Loucy (cell line): ENCODE results near the gene XIST.

Source experiments
- H2AFZ ChIP-seq: fragments of 200-600 bp; sonication (generic); 2 replicates; pipeline ENCODE4 v1.6.0; 2016; ENCODE audit warnings: antibody characterized with exemption, mild to moderate bottlenecking, low read length, moderate library complexity
- H3F3A ChIP-seq: fragments of 200-600 bp; 2 replicates; pipeline ENCODE4 v1.6.0; 2016; ENCODE audit warnings: antibody characterized with exemption, low read depth, mild to moderate bottlenecking
- H3K27me3 ChIP-seq: fragments of 200-600 bp; sonication (generic); 2 replicates; pipeline ENCODE4 v1.6.1; 2014; ENCODE audit warnings: low read length, mild to moderate bottlenecking; ENCODE audit not compliant: insufficient read depth, poor library complexity, severe bottlenecking
- H3K36me3 ChIP-seq: fragments of 200-600 bp; sonication (generic); 2 replicates; pipeline ENCODE4 v1.6.1; 2016; ENCODE audit warnings: low read length; ENCODE audit not compliant: insufficient read depth
- H3K4me1 ChIP-seq: fragments of 200-600 bp; sonication (generic); 2 replicates; pipeline ENCODE4 v1.5.1; 2014; ENCODE audit warnings: low read length, mild to moderate bottlenecking; ENCODE audit not compliant: insufficient read depth, poor library complexity, severe bottlenecking
- H3K4me2 ChIP-seq: fragments of 200-600 bp; sonication (generic); 2 replicates; pipeline ENCODE4 v1.6.0; 2014; ENCODE audit warnings: antibody characterized with exemption, low read length, low read depth, mild to moderate bottlenecking; ENCODE audit not compliant: poor library complexity, severe bottlenecking
- H3K4me3 ChIP-seq: fragments of 200-600 bp; sonication (generic); 2 replicates; pipeline ENCODE4 v1.5.1; 2014; ENCODE audit warnings: low read length, mild to moderate bottlenecking, mixed read lengths; ENCODE audit not compliant: poor library complexity, severe bottlenecking
- H3K79me2 ChIP-seq: fragments of 200-600 bp; sonication (generic); 2 replicates; pipeline ENCODE4 v1.6.1; 2014; ENCODE audit warnings: low read length; ENCODE audit not compliant: insufficient read depth
- H3K9ac ChIP-seq: fragments of 200-600 bp; sonication (generic); 2 replicates; pipeline ENCODE4 v1.6.0; 2014; ENCODE audit warnings: mild to moderate bottlenecking, low read depth, low read length, moderate library complexity; ENCODE audit not compliant: poor library complexity, severe bottlenecking
- H3K9me2 ChIP-seq: fragments of 200-600 bp; sonication (generic); replicated peaks from 2 replicates; pipeline ENCODE4 v1.6.1; 2016; ENCODE audit warnings: low read depth, low read length, mixed read lengths
- H3K9me3 ChIP-seq: fragments of 200-600 bp; sonication (generic); 2 replicates; pipeline ENCODE4 v1.6.1; 2014; ENCODE audit warnings: mild to moderate bottlenecking, antibody characterized with exemption, low read length, low read depth; ENCODE audit not compliant: insufficient read depth
- H4K20me1 ChIP-seq: fragments of 200-600 bp; sonication (generic); 2 replicates; pipeline ENCODE4 v1.6.0; 2014; ENCODE audit warnings: antibody characterized with exemption, low read length, mild to moderate bottlenecking; ENCODE audit not compliant: insufficient read depth, poor library complexity, severe bottlenecking
- EZH2phosphoT487 ChIP-seq: fragments of 200-600 bp; IDR thresholded peaks from 2 replicates; pipeline ENCODE4 v1.6.1; 2018; ENCODE audit warnings: antibody characterized with exemption, mild to moderate bottlenecking, moderate library complexity, borderline replicate concordance
- TF ChIP-seq, protein P1 (sequence below): fragments of 200-600 bp; sonication (generic); conservative IDR thresholded peaks from 2 replicates; pipeline ENCODE4 v1.5.1; 2014; ENCODE audit warnings: mild to moderate bottlenecking, antibody characterized with exemption, low read length

The XIST gene

DNA sequence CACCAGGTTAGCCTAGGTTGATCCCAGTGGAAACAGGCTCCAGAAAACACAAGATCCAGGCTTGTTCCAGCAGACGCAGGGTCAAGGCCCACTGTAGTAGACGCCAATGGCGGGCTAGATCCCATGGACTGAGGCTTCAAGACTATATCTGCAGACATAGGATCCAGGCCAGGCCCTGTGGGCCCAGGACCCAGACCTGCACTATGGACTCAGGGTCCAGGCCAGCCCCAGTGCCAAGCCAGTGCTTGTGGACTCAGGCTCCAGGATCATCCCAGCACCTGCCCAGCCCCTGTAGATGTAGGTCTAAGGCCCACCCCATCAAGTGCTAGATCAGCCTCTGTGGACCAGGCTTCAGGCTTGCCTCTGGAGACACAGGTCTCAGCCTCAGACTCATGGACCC lies 11.3 kb upstream of the XIST start:
- Histone ChIP-seq H3K27me3 (no peaks in the 10 kb centered on the region), H3F3A (no peaks in the 10 kb centered on the region), H3K9me3 (no peaks in the 10 kb centered on the region), H4K20me1 (no peaks in the 10 kb centered on the region), H3K4me3 (no peak overlapping the region), H3K4me1 (no peaks in the 10 kb centered on the region), H3K36me3 (no peaks in the 10 kb centered on the region), H3K9me2 (no peaks in the 10 kb centered on the region), H3K9ac (no peak overlapping the region), H3K79me2 (no peaks in the 10 kb centered on the region), H2AFZ (no peak overlapping the region), H3K4me2 (no peak overlapping the region)
- no peak for TF ChIP-seq EZH2phosphoT487
- TF ChIP-seq, protein P1, sequence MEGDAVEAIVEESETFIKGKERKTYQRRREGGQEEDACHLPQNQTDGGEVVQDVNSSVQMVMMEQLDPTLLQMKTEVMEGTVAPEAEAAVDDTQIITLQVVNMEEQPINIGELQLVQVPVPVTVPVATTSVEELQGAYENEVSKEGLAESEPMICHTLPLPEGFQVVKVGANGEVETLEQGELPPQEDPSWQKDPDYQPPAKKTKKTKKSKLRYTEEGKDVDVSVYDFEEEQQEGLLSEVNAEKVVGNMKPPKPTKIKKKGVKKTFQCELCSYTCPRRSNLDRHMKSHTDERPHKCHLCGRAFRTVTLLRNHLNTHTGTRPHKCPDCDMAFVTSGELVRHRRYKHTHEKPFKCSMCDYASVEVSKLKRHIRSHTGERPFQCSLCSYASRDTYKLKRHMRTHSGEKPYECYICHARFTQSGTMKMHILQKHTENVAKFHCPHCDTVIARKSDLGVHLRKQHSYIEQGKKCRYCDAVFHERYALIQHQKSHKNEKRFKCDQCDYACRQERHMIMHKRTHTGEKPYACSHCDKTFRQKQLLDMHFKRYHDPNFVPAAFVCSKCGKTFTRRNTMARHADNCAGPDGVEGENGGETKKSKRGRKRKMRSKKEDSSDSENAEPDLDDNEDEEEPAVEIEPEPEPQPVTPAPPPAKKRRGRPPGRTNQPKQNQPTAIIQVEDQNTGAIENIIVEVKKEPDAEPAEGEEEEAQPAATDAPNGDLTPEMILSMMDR: no peak

DNA sequence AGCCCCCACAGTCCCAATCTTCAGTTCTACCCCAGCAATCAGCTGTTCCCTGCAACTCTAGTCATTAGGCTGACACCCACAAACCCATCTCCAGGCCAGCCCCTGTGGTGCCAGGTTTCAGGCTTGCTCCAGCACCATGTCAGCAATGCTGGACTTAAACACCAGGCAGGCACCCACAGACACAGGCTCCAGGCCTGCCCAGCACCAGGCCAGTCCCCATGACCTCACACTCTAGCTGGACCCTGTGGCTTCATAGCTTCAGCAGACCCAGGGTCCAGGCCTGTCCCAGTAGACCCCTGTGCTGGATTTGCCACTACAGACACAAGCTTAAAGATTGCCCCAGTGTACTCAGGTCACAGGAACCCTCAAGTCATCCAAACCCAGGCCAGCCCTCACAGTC lies 10.8 kb upstream of the XIST start:
- no peaks in the 10 kb centered on the region for H4K20me1 ChIP-seq
- no peak overlapping the region for H3K9ac ChIP-seq
- H3K4me2 ChIP-seq: no peak overlapping the region
- TF ChIP-seq EZH2phosphoT487: no peak
- TF ChIP-seq, protein P1: no peak
- no peaks in the 10 kb centered on the region for H3K36me3 ChIP-seq
- H3K27me3 ChIP-seq: no peaks in the 10 kb centered on the region
- no peaks in the 10 kb centered on the region for H3K4me1 ChIP-seq
- H3K4me3 ChIP-seq: no peak overlapping the region
- H3F3A ChIP-seq: no peaks in the 10 kb centered on the region
- no peak overlapping the region for H2AFZ ChIP-seq
- no peaks in the 10 kb centered on the region for H3K9me2 ChIP-seq
- no peaks in the 10 kb centered on the region for H3K9me3 ChIP-seq
- no peaks in the 10 kb centered on the region for H3K79me2 ChIP-seq

DNA sequence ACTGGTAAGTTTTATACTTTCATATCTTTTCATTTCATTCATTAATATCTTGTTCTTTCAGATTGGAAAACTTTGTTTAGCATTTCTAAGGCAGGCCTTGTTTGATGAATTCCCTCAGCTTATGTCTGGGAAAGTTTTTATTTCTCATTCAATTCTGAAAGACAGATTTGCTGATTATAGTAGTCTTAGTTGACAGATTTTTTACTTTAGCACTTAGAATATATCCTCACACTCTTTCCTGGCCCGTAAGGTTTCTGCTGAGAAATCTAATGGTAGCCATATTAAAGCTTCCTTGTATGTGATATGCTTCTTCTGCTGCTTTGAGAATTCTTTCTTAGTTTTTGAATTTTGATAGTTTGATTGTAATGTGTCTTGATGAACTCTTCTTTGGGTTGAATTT lies 7.1 kb upstream of the XIST start:
- Histone ChIP-seq H3K9me2 (no peaks in the 10 kb centered on the region), H3K27me3 (no peaks in the 10 kb centered on the region)

More for the DNA sequence above, 7.1 kb upstream of the XIST start:
- TF ChIP-seq EZH2phosphoT487: no peak
- TF ChIP-seq, protein P1: no peak
- H3K9ac ChIP-seq: no peak overlapping the region
- H3K4me3 ChIP-seq: no peak overlapping the region
- H3K79me2 ChIP-seq: no peaks in the 10 kb centered on the region
- no peak overlapping the region for H2AFZ ChIP-seq
- no peaks in the 10 kb centered on the region for H4K20me1 ChIP-seq
- H3K4me2 ChIP-seq: no peak overlapping the region
- no peaks in the 10 kb centered on the region for H3F3A ChIP-seq
- no peaks in the 10 kb centered on the region for H3K9me3 ChIP-seq
- no peaks in the 10 kb centered on the region for H3K36me3 ChIP-seq
- H3K4me1 ChIP-seq: no peaks in the 10 kb centered on the region
